SK-N-SH (cell line): Measurements from ENCODE around the gene LRP1. TPM values are rescaled to one million over a fixed set of nuclear protein-coding genes. Genes with fewer than 3 reads are reported as not detected.

ENCODE experiments used
- CTCF ChIA-PET: fragments of 300-600, 350-600 bp; formaldehyde crosslinking; extraction: SDS; loops from one replicate; lab custom pipeline; 2021; lab: Yijun Ruan, JAX
- POLR2A ChIA-PET: fragments of 350-600 bp; sonication (Branson Sonifier 250); formaldehyde crosslinking; extraction: SDS; loops from one replicate; lab custom pipeline; 2020; ENCODE audit warnings: antibody characterized with exemption, inconsistent platforms; lab: Yijun Ruan, JAX
- DNase-seq: peaks from one replicate; pipeline ENCODE4 v3.0.0; 2012
- H2AFZ ChIP-seq: fragments of 200-600 bp; sonication (generic); 2 replicates; pipeline ENCODE4 v1.8.1; 2016; ENCODE audit warnings: antibody characterized with exemption, mild to moderate bottlenecking, low read depth
- H3F3A ChIP-seq: fragments of 200-600 bp; sonication (generic); replicated peaks from 2 replicates; pipeline ENCODE3; 2016; ENCODE audit warnings: antibody characterized with exemption, mild to moderate bottlenecking; ENCODE audit not compliant: insufficient read depth
- H3K27ac ChIP-seq, 2 experiments: fragments of 200-500 bp in 1 of 2; fragments of 200-600 bp in 1 of 2; sonication (Bioruptor generic) in 1 of 2; sonication (generic), shearing (Covaris generic) in 1 of 2; 2 replicates each; pipeline versions ENCODE4 v1.5.1 to v1.6.1; 2014 to 2016; ENCODE audit warnings: low read depth in 2 of 2, inconsistent platforms in 1 of 2, low read length in 1 of 2, mild to moderate bottlenecking in 1 of 2, mixed read lengths in 1 of 2
- H3K27me3 ChIP-seq: fragments of 200-600 bp; sonication (generic), shearing (Covaris generic); 2 replicates; pipeline ENCODE4 v1.6.1; 2016; ENCODE audit warnings: mixed run types; ENCODE audit not compliant: insufficient read depth
- H3K36me3 ChIP-seq, 2 experiments: fragments of 200-500 bp in 1 of 2; fragments of 200-600 bp in 1 of 2; sonication (Bioruptor generic) in 1 of 2; sonication (generic) in 1 of 2; replicated peaks in 1 of 2; 2 replicates each; pipeline versions ENCODE3 to v1.5.1; 2014 to 2016; ENCODE audit warnings: low read length in 1 of 2, mild to moderate bottlenecking in 1 of 2; ENCODE audit not compliant: insufficient read depth in 2 of 2, control insufficient read depth in 1 of 2
- H3K4me1 ChIP-seq, 2 experiments: fragments of 200-500 bp in 1 of 2; fragments of 200-600 bp in 1 of 2; sonication (Bioruptor generic) in 1 of 2; sonication (generic), shearing (Covaris generic) in 1 of 2; 2 replicates each; pipeline versions ENCODE4 v1.5.1 to v1.6.1; 2014 to 2016; ENCODE audit warnings: low read depth in 1 of 2, low read length in 1 of 2, mixed run types in 1 of 2; ENCODE audit not compliant: insufficient read depth in 2 of 2, control insufficient read depth in 1 of 2
- H3K4me2 ChIP-seq: fragments of 200-600 bp; sonication (generic), shearing (Covaris generic); 2 replicates; pipeline ENCODE4 v1.6.1; 2017; ENCODE audit warnings: mixed run types
- H3K4me3 ChIP-seq, 2 experiments: fragments of 200-500 bp in 1 of 2; fragments of 200-600 bp in 1 of 2; sonication (Bioruptor generic) in 1 of 2; sonication (generic), shearing (Covaris generic) in 1 of 2; 2 replicates each; pipeline versions ENCODE4 v1.5.1 to v1.8.1; 2014 to 2016; ENCODE audit warnings: low read depth in 2 of 2, inconsistent platforms in 1 of 2, low read length in 1 of 2, mild to moderate bottlenecking in 1 of 2, mixed read lengths in 1 of 2, moderate library complexity in 1 of 2
- H3K79me2 ChIP-seq: fragments of 200-600 bp; sonication (generic); 2 replicates; pipeline ENCODE4 v1.8.1; 2017; ENCODE audit warnings: mild to moderate bottlenecking; ENCODE audit not compliant: insufficient read depth
- H3K9ac ChIP-seq: fragments of 200-600 bp; sonication (generic); 2 replicates; pipeline ENCODE4 v1.6.1; 2017; ENCODE audit warnings: mixed run types
- H3K9me2 ChIP-seq: fragments of 200-600 bp; sonication (generic); 2 replicates; pipeline ENCODE4 v1.6.1; 2017; ENCODE audit warnings: mixed run types
- H3K9me3 ChIP-seq: fragments of 200-600 bp; sonication (generic); 2 replicates; pipeline ENCODE4 v1.6.1; 2017; ENCODE audit warnings: mixed run types, mild to moderate bottlenecking, moderate library complexity
- H4K20me1 ChIP-seq: fragments of 200-600 bp; sonication (generic); 2 replicates; pipeline ENCODE4 v1.6.1; 2017; ENCODE audit warnings: mild to moderate bottlenecking, mixed run types; ENCODE audit not compliant: insufficient read depth
- CHD2 ChIP-seq: fragments of 150-350 bp; IDR thresholded peaks from 2 replicates; pipeline ENCODE4 v1.6.1; 2018; ENCODE audit warnings: low read length; ENCODE audit not compliant: partially characterized antibody
- CTCF ChIP-seq: fragments of 200-600 bp; sonication (generic); IDR thresholded peaks from 2 replicates; pipeline ENCODE4 v1.6.1; 2017; ENCODE audit warnings: antibody characterized with exemption, mild to moderate bottlenecking, moderate library complexity
- ELF1 ChIP-seq: IDR thresholded peaks from 2 replicates; pipeline ENCODE4 v1.4.0; 2012
- FOSL2 ChIP-seq: IDR thresholded peaks from 2 replicates; pipeline ENCODE4 v1.4.0; 2012; ENCODE audit warnings: low read depth, mild to moderate bottlenecking, moderate library complexity, borderline replicate concordance
- FOXJ3 ChIP-seq: sonication (generic); formaldehyde crosslinking; IDR thresholded peaks from 2 replicates; pipeline ENCODE4 v1.5.1; 2020; ENCODE audit warnings: mild to moderate bottlenecking, missing genetic modification reagents
- FOXM1 ChIP-seq: IDR thresholded peaks from 2 replicates; pipeline ENCODE4 v1.4.0; 2012; ENCODE audit warnings: low read depth, mild to moderate bottlenecking
- GABPA ChIP-seq: IDR thresholded peaks from 2 replicates; pipeline ENCODE4 v1.4.0; 2012; ENCODE audit warnings: low read depth, mild to moderate bottlenecking
- GATA2 ChIP-seq: sonication (generic); formaldehyde crosslinking; IDR thresholded peaks from 2 replicates; pipeline ENCODE4 v1.5.0; 2020; ENCODE audit warnings: mild to moderate bottlenecking, missing genetic modification reagents
- IRF3 ChIP-seq: fragments of 150-350 bp; IDR thresholded peaks from 2 replicates; pipeline ENCODE4 v1.6.1; 2016; ENCODE audit warnings: mild to moderate bottlenecking, low read depth, low read length
- NFIC ChIP-seq: IDR thresholded peaks from 2 replicates; pipeline ENCODE4 v1.4.0; 2012; ENCODE audit warnings: borderline replicate concordance
- NRF1 ChIP-seq: IDR thresholded peaks from 2 replicates; pipeline ENCODE4 v1.6.1; 2012; ENCODE audit warnings: low read depth, mild to moderate bottlenecking, low read length
- PBX3 ChIP-seq: IDR thresholded peaks from 2 replicates; pipeline ENCODE4; 2012
- POLR2AphosphoS5 ChIP-seq: IDR thresholded peaks from 2 replicates; pipeline ENCODE4 v1.6.1; 2012; ENCODE audit warnings: low read depth, low read length
- RAD21 ChIP-seq: IDR thresholded peaks from 2 replicates; pipeline ENCODE4 v1.6.1; 2012; ENCODE audit warnings: mild to moderate bottlenecking, low read length
- RXRA ChIP-seq: IDR thresholded peaks from 2 replicates; pipeline ENCODE4 v1.4.0; 2012; ENCODE audit warnings: low read depth, mild to moderate bottlenecking, borderline replicate concordance
- SMC3 ChIP-seq: IDR thresholded peaks from 2 replicates; pipeline ENCODE4 v1.6.1; 2012; ENCODE audit warnings: low read depth, low read length, improper control_type of control experiment
- TCF12 ChIP-seq: IDR thresholded peaks from 2 replicates; pipeline ENCODE4 v1.4.0; 2012
- USF1 ChIP-seq: IDR thresholded peaks from 2 replicates; pipeline ENCODE4 v1.4.0; 2012; ENCODE audit warnings: low read depth, borderline replicate concordance
- USF2 ChIP-seq: fragments of 150-350 bp; IDR thresholded peaks from 2 replicates; pipeline ENCODE4 v1.6.1; 2017; ENCODE audit warnings: antibody characterized with exemption, low read length, low read depth, borderline replicate concordance
- ZBTB33 ChIP-seq: IDR thresholded peaks from 2 replicates; pipeline ENCODE4 v1.4.0; 2012; ENCODE audit warnings: low read depth, borderline replicate concordance
- WGBS: methylation state at CpG from one replicate; pipeline ENCODE4 v1.1.6; 2017; ENCODE audit warnings: low lambda C conversion rate; 5-methylcytosine and 5-hydroxymethylcytosine counted together
- polyA plus RNA-seq, 3 experiments: library from polyadenylated mRNA; depleted of rRNA; stranded (reverse); fragments of >200 nt; gene quantifications; 2 replicates each; pipeline ENCODE4 v1.2.3, GENCODE V29; 2012

Gene LRP1
- polyA plus RNA-seq, 1 of the 3 experiments (the other 2 are of a cell fraction): 55.0 TPM

GRCh38 chr12:57126561-57126960 is 1.7 kb upstream of the LRP1 start (continued):
- TF ChIP-seq GABPA (no peak), CTCF (no peak)
- TF ChIP-seq, all 33 proteins: peak for 0

GRCh38 chr12:57127101-57127725 is 1.1 kb upstream of the LRP1 start:
- peaks cover 37% of the 10 kb centered on the region for H3K79me2 ChIP-seq
- no peaks in the 10 kb centered on the region for H3K9me3 ChIP-seq
- peak; percentile 67 for DNase-seq
- H4K20me1 ChIP-seq: peaks cover 23% of the 10 kb centered on the region
- H3F3A ChIP-seq: peaks cover 5% of the 10 kb centered on the region
- no peaks in the 10 kb centered on the region for H3K36me3 ChIP-seq
- peak overlapping the region; percentile 52; the same call in 1 of the 2 replicates for H2AFZ ChIP-seq
- peaks cover 25 to 35% of the 10 kb centered on the region in 2 experiments for H3K4me1 ChIP-seq
- peak overlapping the region; percentile 99 for H3K4me2 ChIP-seq
- no peaks in the 10 kb centered on the region for H3K27me3 ChIP-seq
- peak overlapping the region; percentile 80 to 82; a peak in 3 of 4 replicates for H3K27ac ChIP-seq
- H3K4me3 ChIP-seq: peak overlapping the region; percentile 87 to 96
- 16% methylated on average over 21 of the region's 26 CpGs for WGBS
- CTCF ChIA-PET: interaction anchor here (0.8 to 23.5 kb wide), 19 partner anchors 10 to 119 kb away, joined by 3 to 643 read pairs (median 6); partner anchors contain the start of gene STAT6
- no peaks in the 10 kb centered on the region for H3K9me2 ChIP-seq
- POLR2A ChIA-PET: interaction anchor here (1.1 to 3.4 kb wide), 8 partner anchors 15 to 361 kb away, joined by 3 to 23 read pairs (median 6); partner anchors contain the start of genes LRP1-AS, MARS1 and STAT6
- peak overlapping the region; percentile 78 for H3K9ac ChIP-seq
- TF ChIP-seq ELF1 (no peak), RAD21 (peak; percentile 62), CHD2 (no peak), FOSL2 (peak; percentile 49; the same call in 1 of the 2 replicates), SMC3 (peak; percentile 53; the same call in 1 of the 2 replicates), PBX3 (no peak), ZBTB33 (no peak), TCF12 (no peak), IRF3 (no peak), FOXM1 (no peak), GATA2 (CRISPR knock-in tag) (no peak), USF1 (no peak), USF2 (no peak), POLR2AphosphoS5 (0 out of 2 replicates have a peak, but pooled peaks have one; percentile 1), RXRA (no peak), NFIC (no peak), FOXJ3 (no peak), NRF1 (no peak), CTCF (peak; percentile 38)
